HG02943 (cell line): Measurements from ENCODE around the gene CCNL2.
A peak's percentile ranks its signal among the peaks of the same experiment; 100 is the strongest.
"Not testable (repeated sequence)": the region's sequence is repeated elsewhere in the genome, so short reads cannot be mapped to it uniquely, and the experiment has no call there.

Experiments
- ATAC-seq: cut with Tn5 transposase; IDR thresholded peaks from one replicate; pipeline ENCODE4 v1.9.1; 2021; ENCODE audit warnings: mild to moderate bottlenecking, low read depth, moderate library complexity; ENCODE audit not compliant: unreplicated experiment

Gene CCNL2

DNA sequence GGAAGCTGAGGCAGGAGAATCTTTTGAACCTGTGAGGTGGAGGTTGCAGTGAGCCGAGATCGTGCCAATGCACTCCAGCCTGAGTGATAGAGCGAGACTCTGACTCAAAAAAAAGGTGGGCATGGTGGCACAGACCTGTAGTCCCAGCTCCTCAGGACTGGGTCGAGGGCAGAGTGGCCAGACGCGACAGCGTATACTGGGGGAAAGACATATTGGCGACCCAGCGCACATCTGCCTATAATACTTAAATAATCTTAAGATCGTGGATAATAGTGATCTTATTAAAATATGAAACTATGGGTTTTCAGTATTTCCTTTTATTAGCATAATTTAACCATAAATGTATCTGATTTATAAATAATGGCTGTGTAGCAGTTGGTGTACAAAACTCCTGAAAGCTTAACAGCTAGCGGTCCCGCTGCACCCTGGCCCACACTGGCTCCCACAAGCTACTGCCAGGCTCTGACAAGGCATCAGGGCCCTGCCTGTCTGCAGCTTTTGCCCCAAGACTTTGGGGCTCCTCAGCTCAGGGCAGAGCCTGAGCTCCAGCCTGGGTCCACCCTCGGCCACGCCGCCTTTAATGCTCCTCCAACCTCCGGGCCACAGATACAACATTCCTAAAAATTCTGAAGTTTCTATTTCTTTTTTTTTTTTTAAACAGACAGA lies 21.5 kb downstream of the CCNL2 start:
- no peak for ATAC-seq

DNA sequence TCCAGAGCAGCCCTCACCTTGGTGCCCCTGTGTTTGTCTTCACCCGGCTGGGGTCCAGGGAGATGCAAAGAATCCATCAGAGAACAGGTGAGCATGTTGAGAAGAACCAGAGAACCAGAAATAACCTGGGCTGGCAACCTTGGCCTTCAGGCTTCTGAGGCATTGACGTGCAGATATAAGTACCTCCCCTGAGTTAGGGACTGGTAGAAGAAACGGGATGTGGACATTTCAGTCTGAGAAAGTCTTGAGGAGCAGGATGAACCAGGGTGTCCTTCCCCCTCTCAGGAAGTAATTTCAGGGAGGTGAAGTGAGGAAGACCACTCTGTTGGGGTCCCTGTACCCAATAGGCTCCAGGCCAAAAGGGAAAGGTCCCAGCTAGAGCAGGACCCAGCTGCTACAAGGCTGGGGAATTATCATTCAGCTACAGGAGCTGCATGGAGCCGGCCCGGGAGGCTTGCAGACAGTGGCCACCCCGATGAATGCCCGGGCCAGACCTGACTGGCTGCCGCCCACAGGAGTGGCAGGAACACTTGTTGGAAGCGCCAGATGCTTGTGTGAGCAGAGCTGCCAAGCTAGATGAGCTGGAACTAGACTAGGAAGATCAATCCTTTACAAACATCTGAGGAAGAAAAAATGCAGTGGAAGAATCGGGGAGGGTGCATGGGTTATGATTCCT lies 22.4 kb downstream of the CCNL2 start:
- no peak for ATAC-seq

DNA sequence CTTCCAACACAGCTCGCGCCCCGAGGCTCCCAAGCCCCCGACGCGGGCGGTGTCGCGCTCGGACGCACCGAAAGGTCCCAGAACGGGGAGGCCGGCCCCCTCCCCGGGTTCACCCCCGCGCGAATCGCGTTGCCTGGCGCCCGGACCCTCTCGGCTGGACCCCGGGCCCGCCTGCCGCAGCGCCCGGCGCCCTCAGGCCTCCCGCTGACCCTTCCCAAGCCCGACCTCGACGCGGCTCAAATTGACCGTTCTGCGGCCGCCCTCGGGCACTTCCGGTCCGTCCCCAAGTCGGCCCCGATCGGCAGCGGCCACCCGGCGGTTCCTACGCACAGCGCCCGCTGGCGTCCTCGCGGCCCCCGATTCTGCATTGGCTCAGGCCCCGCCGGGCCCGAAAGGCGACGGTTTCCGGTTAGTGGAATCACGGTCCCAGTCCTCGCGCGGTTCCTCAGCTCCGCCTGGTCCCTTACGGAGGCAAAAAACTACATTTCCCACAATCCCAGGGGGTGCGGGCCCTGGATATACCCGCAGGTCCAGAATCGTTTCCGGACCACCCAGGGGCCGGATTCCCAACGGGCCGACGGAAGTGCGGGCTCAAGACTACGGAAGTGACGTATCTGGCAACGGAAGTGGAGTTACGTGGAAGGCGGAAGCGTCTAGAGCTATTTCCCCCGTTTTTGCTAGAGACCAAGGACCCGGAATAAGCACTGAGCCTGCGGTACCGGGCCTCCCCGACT lies 24.0 kb downstream of the CCNL2 start, which contains the start of gene AURKAIP1:
Gene AURKAIP1 (minus strand): TSS at position 279 of the 734 bp plus-strand sequence. CDS start 451 bp downstream, outside the sequence.
- peak; percentile 80 for ATAC-seq

DNA sequence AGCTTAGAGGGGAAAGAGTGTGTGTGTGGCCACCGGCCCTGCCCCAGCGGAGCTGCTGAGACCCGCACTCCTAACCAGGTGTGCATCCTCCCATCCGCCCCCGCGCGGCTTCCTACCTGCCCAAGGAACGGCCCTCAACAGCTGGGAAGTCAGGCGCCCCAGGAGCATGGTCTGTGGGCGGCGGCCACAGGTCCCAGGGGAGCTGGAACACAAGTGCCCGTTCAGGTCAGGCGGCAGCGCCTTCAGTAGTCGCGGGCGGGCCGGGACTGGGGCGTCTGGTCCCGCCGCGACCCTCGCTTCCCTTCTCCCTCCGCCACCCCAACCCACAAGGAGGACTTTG lies 24.6 kb downstream of the CCNL2 start:
- peak; percentile 11 for ATAC-seq

DNA sequence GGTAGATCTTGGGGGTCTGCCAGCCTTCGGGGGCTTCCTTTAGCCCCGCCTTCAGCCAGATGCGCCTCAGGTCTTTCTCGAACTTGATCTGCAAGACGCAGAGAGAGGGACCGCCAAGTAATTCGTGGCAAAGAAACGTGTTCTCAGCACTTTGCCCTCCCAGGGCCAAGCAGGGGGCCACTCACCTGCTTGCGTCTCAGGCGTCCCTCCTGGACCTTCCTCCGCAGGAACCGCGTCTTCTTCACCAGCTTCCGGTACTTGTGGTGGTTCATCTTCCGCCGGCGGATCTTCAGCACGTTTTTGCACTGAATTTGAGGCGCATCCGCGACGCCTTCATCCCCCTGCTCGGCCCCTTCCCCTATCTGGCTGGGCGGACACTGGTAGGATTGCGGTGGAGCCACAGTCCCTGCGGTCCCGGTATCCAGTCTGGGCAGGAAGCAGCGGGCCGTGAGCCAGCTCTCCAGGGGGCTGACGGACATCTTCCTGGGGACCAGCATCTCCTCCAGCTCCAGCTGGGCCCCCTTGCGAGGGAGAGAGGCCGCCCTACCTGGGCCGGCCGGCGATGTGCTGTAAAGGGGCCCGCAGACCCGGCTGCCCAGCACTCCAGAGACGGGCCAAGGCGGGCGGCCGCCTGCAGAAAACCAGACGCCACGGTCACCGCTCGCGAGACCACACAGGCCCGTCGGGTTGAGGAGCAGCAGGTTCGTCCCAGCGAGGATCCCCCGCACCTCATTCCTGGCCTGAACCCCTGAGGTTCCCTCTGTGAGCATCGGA lies 25.1 kb downstream of the CCNL2 start:
- ATAC-seq: no peak

DNA sequence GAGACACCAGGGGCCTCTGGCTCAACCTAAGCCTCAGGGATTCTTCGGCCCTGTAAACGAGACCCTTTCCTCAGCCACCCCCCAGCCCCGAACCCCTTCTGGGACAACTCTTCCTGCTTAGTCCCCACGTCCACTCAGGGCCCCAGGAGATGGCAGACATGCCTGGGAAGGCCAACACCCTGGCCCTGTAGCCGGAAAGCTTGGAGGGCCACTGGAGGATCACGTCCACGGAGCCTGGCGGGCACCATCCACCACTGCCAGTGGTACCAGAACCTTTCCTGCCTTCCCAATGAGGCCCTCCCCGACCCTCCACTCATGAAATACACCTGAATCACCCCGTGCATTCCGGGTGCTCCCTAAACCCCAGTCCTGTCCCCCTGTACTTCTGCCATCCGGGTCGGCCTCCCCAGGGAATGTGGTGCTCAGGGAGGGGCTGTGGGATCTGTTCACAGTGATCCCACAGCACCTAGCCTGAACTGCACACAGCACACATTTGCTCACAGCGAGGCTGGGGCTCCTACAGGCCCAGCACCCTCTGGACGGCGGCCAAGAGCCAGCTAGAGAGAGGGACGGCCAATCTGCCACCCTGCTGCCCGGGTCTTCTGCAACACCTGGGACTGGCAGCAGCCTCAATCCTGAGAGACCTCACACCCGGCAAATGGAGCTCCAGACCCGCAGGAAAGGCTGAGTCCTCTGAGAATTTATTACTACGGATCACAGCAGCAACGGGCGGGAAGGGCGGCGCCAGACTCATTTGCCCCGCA lies 25.9 kb downstream of the CCNL2 start:
- ATAC-seq: no peak

DNA sequence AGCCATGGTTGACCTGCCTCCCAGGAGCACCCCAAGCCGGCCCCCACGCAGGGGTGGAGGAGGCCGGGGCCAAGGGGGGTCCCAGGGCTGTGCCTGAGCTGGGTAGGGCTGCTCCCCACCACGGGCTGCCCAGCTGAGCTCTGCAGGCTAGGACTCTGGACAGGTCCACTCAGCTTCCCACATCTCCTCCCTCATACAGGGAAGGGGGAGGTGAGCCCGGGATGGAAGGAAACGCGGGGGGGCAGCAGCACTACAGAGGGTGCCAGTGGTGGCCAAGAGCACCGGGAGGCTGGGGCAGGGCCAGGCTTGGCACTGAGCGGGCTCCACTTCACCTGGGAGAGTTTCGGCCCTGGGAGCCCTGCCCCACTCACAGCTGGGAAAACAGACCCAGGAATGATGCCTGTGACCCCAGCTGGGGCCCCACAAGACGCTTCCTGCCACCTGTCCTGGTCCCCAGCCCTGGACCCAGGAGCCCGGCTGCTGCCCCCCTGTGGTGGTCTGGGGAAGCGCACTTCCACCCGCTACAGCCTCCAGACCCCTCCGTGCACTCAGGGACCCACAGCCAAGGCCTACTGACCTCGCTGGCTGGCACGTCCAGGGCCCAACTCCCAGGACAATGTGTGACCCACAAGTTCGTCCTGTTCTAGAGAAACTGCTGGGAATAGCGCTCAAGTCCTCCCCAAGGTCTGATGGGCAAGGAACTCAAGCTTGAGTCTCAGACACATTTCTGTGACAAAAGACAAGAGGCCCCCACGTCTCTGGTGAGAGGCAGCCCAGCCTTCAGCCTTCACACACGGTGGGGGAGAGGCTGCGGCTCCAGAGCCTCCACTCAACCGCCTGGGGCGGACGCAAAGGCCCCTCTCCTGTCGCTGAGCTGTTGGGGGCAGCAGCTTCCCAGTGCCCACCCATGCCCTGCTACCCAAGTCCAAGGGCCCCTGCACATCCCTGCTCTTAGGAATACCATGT lies 27.1 kb downstream of the CCNL2 start:
- no peak for ATAC-seq

DNA sequence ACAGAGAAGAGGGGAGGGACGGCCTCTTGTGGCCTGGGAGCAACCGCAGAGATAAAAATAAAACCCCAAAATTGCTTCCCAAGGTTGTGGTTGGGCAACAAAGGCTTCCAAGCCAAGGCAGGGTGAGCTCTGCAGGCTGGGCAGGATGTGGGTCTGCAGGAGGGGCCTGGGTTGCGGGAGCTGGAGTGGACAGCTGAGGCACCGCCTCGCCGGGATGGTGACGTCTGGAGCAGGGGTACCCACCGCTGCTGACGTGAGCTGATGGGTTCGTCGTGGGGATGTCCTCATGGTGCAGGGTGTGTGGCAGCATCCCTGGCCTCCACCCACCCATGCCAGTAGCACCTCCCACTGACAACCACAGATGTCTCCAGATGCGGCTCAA lies 27.8 kb downstream of the CCNL2 start:
- ATAC-seq: no peak

DNA sequence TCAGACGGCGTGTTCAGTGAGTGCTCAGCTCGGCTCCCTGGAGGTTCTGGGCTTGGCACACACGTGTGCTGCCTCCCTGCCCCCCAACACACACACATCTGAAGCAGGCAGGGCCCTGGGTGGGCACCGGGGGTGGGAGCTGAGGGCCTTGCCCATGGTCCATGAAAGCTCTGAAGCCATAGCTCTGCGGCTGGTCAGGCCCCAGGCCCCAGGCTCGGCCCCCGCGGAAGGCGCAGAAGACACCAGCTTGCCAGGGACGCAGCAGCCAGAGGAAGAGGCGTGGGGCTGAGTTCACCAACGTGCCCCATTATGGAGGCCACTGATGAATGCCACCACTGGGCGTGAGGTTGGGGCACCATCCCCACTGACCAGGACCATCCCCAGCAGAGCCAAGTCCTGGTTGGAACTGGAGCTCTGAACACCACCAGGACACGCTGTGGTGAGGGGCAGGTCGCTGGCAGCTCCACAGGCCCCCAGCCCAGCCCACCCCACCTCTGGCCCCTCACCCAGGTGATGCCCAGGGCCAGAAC lies 28.3 kb downstream of the CCNL2 start:
- ATAC-seq: no peak

DNA sequence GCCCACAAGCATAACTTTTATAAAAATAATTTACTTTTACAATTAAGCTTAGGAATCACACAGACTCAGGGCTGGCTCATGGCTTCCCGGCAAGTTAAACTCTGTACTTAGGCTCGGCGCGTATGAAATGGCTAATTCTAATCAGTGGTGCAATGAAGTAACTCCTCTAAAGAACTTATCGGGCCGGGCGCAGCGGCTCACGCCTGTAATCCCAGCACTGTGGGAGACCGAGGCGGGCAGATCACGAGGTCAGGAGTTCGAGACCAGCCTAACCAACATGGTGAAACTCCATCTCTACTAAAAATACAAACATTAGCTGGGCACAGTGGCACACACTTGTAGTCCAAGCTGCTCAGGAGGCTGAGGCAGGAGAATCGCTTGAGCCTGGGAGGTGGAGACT lies 29.0 kb downstream of the CCNL2 start:
- not testable (repeated sequence) for ATAC-seq

DNA sequence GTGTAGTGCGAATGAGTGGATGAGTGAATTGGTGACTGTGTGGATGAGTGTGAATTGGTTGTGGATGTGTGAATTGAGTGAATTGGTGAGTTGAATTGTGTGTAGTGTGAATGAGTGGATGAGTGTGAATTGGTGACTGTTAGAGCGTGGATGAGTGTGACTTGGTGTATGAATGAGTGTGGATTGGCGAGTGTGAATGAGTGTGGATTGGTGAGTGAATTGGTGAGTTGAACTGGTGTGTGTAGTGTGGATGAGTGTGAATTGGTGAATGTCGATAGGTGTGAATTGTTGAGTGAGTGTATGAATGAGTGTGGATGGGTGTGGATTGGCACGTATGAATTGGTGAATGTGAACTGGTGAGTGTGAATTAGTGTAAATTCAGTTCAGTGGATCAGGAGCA lies 31.8 kb downstream of the CCNL2 start:
- no peak for ATAC-seq

DNA sequence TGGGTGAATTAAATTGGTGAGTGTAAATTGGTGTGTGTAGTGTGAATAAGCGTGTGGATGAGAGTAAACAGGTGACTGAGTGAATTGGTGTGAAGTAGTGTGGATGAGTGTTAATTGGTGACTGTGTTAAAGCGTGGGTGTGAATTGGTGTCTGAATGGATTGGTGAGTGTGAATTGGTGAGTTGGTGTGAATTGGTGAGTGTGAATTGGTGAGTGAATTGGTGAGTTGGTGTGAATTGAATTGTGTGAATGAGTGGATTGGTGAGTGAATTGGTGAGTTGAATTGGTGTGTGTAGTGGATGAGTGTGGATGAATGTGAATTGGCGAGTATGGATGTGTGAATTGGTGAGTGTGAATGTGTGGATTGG lies 32.5 kb downstream of the CCNL2 start:
- no peak for ATAC-seq

DNA sequence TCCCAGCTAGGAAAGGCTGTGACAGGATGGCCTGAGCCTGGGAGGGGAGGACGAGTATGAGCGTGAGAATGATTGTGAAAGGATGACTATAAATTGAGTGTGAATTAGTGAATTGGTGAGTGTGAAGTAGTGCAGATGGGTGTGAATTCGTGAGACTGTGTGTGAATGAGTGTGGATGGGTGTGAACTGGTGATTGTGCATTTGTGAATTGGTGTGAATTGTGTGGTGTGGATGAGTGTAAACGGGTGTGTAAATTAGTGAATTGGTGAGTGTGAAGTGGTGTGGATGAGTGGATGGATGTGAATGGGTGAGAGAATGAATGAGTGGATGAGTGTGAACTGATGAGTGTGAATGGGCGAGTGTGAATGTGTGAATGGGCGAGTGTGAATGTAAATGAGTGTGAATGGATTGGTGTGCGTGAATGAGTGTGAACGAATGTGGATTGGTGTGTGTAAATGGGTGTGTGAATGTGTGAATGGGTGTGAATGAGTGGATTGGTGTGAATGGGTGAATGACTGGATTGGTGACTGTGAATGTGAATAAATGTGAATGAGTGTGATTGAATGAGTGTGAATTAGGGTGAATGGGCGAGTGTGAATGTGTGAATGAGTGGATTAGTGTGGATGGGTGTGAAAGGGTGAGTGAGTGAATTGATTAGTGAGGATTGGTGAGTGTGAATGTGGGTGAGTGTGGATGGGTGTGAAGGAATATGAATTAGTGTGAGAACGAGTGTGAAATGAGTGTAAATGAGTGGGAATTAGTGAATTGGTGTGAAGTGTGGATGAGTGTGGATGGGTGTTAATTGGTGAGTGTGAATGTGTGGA lies 33.0 kb downstream of the CCNL2 start:
- no peak for ATAC-seq

DNA sequence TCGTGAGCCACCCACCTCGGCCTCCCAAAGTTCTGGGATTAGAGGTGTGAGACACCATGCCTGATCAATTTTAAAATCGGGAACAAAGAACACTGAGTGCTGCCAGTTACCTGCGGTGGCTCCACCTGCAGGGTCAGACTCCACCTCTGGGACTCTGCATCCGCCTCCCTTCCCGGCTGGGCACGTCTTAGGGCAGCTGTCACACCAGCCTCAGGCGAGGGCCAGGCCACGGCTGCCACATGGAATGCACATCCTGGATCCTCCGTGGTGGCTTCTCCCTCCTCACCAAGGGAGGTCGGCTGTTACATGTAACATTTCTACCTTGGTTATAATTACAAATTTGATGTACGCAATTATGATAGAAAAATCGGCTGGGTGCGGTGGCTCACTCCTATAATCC lies 34.9 kb downstream of the CCNL2 start:
- no peak for ATAC-seq

DNA sequence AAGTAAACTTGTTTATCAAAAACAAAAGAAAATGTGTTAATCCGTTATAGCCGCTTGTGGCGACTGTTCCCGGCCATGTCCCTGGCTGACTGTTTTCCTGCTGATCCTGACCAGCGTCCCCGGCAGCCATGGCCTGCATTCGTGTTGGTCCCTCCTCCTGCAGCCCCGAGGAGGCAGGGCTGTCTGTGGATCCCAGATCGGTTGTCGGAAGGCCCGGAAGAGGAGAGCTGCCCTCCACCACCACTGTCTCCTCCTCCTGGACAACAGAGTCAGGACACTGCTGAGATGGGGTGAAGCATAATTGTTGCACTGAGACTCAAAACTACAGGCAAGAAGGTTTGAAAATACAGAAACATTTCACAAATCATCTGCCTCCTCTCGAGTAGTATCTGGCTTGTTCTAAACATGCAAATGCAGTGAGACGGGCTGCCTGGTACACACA lies 37.1 kb downstream of the CCNL2 start:
- no peak for ATAC-seq

DNA sequence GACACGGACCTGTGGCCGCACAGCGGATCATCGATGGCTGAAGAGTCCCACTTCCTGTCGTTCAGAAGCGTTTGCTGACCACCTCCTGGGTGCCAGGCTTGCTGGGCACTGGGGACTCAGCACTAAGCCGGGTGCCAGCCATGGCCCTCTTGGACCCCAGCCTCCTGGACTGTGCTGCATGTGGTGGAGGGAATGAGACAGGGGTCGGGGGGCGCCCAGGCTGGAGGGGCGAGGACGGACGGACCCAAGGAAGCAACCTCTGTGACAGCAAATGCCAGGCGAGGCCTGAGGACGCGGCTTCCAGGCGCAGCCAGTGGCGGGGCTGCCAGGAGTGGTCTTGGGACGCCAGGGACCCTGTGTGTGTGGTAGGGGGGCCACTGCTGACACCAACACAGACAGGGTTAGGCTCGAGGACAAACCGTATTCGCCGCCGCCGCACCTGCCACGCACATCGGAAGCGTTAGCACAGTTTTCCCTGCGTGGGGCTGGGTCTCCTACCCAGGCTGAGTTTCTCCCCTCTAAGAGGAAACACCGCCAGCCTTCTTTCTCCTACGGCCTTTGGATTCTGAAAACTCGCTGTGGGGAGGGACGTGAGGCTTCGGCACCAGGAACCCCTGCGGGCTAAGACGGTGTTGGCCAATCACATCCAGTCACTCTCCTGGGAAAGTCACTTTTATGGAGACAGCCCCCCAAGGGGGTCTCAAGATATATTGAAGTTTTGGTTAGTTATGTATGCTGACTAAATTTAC lies 37.7 kb downstream of the CCNL2 start:
- ATAC-seq: no peak

DNA sequence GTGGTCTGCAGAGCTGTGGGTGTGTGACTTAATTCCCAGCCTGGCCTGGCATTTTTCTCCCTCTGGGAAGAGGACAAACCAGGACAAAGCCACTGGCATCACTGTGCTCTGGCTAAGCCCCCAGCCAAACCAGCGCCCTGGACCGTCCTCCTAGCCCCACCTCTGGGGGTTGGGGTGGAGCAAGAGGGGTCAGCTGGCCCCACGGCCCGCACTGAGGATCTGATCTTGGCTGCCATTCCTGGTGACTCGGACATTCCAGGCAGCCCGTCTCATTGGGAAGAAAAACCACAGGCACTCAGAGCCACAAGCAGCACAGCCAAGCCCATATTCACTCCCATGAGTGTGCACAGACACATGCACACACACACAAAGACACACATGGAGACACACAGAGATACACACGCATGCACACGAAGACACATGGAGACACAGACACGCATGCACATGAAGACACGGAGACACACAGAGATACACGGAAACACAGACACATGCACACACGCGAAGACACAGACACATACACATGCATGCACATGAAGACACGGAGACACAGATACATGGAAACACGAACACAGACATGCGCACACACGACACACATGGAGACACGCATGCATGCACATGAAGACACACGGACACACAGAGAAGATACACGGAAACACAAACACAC lies 38.5 kb downstream of the CCNL2 start:
- ATAC-seq: no peak
